Measurements from ENCODE around the gene ATRNL1. TPM values are rescaled to one million over a fixed set of nuclear protein-coding genes. Genes with fewer than 3 reads are reported as not detected.

The ATRNL1 gene
- total and polyA plus RNA-seq, 2 experiments from 2014 or later: 4.8 to 29.7 TPM

- no peaks in the 10 kb centered on the region for H3K9me2 ChIP-seq (ENCODE audit: insufficient read depth)
- H3K27ac ChIP-seq (ENCODE audit: low read depth): no peak overlapping the region
- Mint-ChIP-seq H3K27ac (no peak overlapping the region), H3K9me3 (no peaks in the 10 kb centered on the region), H3K27me3 (ENCODE audit: insufficient read depth, low read depth, poor library complexity) (no peaks in the 10 kb centered on the region), H3K36me3 (ENCODE audit: low read depth) (no peaks in the 10 kb centered on the region), H3K4me3 (no peak overlapping the region), H3K4me1 (no peaks in the 10 kb centered on the region)
- H3K4me2 ChIP-seq: no peak overlapping the region
- no peaks in the 10 kb centered on the region for H3F3A ChIP-seq (replicated peaks; ENCODE audit: low read depth)
- H3K79me2 ChIP-seq (replicated peaks; ENCODE audit: insufficient read depth): no peaks in the 10 kb centered on the region
- no peak overlapping the region for H3K4me3 ChIP-seq
- TF ChIP-seq CTCF (conservative IDR thresholded peaks at IDR 0.05; ENCODE audit: low read depth in 2 of 2) (peak; percentile 60 to 65), CREB1 (CRISPR knock-in tag; IDR thresholded peaks at IDR 0.05; ENCODE audit: low read depth) (no peak)
- ATAC-seq: no peak
- H3K36me3 ChIP-seq (ENCODE audit: insufficient read depth): no peaks in the 10 kb centered on the region
- H3K27me3 ChIP-seq (ENCODE audit: insufficient read depth): no peaks in the 10 kb centered on the region
- no peaks in the 10 kb centered on the region for H4K20me1 ChIP-seq (replicated peaks; ENCODE audit: insufficient read depth)
- H3K4me1 ChIP-seq (ENCODE audit: insufficient read depth): no peaks in the 10 kb centered on the region
- no peak overlapping the region for H2AFZ ChIP-seq
- peak; percentile 41 for DNase-seq (ENCODE audit: low spot score)
Measured at GRCh38 chr10:115432188-115432819, 339.1 kb downstream of the ATRNL1 start.

- Histone ChIP-seq H4K20me1 (replicated peaks; ENCODE audit: insufficient read depth) (no peaks in the 10 kb centered on the region), H3K4me2 (no peak overlapping the region), H3K9me2 (ENCODE audit: insufficient read depth) (no peaks in the 10 kb centered on the region), H3K27ac (ENCODE audit: low read depth) (no peak overlapping the region), H3K4me1 (ENCODE audit: insufficient read depth) (no peaks in the 10 kb centered on the region), H3K36me3 (ENCODE audit: insufficient read depth) (no peaks in the 10 kb centered on the region), H3K4me3 (no peak overlapping the region), H2AFZ (no peak overlapping the region), H3K79me2 (replicated peaks; ENCODE audit: insufficient read depth) (no peaks in the 10 kb centered on the region), H3K27me3 (ENCODE audit: insufficient read depth) (no peaks in the 10 kb centered on the region), H3F3A (replicated peaks; ENCODE audit: low read depth) (no peaks in the 10 kb centered on the region)
- Mint-ChIP-seq H3K4me1 (no peaks in the 10 kb centered on the region), H3K36me3 (ENCODE audit: low read depth) (no peaks in the 10 kb centered on the region), H3K9me3 (no peaks in the 10 kb centered on the region), H3K27ac (no peak overlapping the region), H3K4me3 (no peak overlapping the region), H3K27me3 (ENCODE audit: insufficient read depth, low read depth, poor library complexity) (no peaks in the 10 kb centered on the region)
- ATAC-seq (no peak), DNase-seq (ENCODE audit: low spot score) (no peak)
- no peak for TF ChIP-seq STAT1 (IDR thresholded peaks at IDR 0.05; ENCODE audit: unreplicated experiment)
- TF ChIP-seq REST (IDR thresholded peaks at IDR 0.05; ENCODE audit: unreplicated experiment): no peak
- no peak for TF ChIP-seq CTCF (conservative IDR thresholded peaks at IDR 0.05; ENCODE audit: low read depth in 2 of 2)
- no peak for TF ChIP-seq ZNF331 (CRISPR knock-in tag; IDR thresholded peaks at IDR 0.05; ENCODE audit: low read depth)
- TF ChIP-seq EZH2phosphoT487 (IDR thresholded peaks at IDR 0.05; ENCODE audit: unreplicated experiment): no peak
- no peak for TF ChIP-seq POLR2AphosphoS5 (IDR thresholded peaks at IDR 0.05; ENCODE audit: low read depth)
- no peak for TF ChIP-seq NANOG (IDR thresholded peaks at IDR 0.05; ENCODE audit: borderline replicate concordance)
- no peak for TF ChIP-seq ETS1 (IDR thresholded peaks at IDR 0.05)
- no peak for TF ChIP-seq CREB1 (CRISPR knock-in tag; IDR thresholded peaks at IDR 0.05; ENCODE audit: low read depth)
Measured at GRCh38 chr10:115436999-115437398, 343.8 kb downstream of the ATRNL1 start.

All from GM23338 (cell line).